Transverse colon (tissue), 4 donors: ENCODE measurements around the gene THAP4. TPM values are rescaled to one million over a fixed set of nuclear protein-coding genes. Genes with fewer than 3 reads are reported as not detected.

Source experiments
- DNase-seq: peaks from one replicate; pipeline ENCODE4 v3.0.0-alpha.2; 2019
- H3K27ac ChIP-seq, 4 donors: fragments of 200-600 bp; sonication (generic); 2 replicates each; pipeline ENCODE4 v1.5.1; 2016 to 2018; ENCODE audit warnings: inconsistent platforms in 4 of 4
- H3K27me3 ChIP-seq: fragments of 200-600 bp; sonication (generic); 2 replicates; pipeline ENCODE4 v1.5.1; 2017; ENCODE audit warnings: inconsistent platforms
- H3K36me3 ChIP-seq, 4 donors: fragments of 200-600 bp; sonication (generic); 2 replicates each; pipeline ENCODE4 v1.5.1; 2017 to 2019; ENCODE audit warnings: inconsistent platforms in 4 of 4
- H3K4me1 ChIP-seq, 4 donors: fragments of 200-600 bp; sonication (generic); 2 replicates each; pipeline ENCODE4 v1.5.1; 2017 to 2020; ENCODE audit warnings: inconsistent platforms in 4 of 4
- H3K4me3 ChIP-seq, 4 donors: fragments of 200-600 bp; sonication (generic); 1 replicate in 1 of 4; 2 replicates in 3 of 4; pipeline versions ENCODE4 v1.5.1 to v1.6.1; 2017 to 2019; ENCODE audit warnings: inconsistent platforms in 4 of 4
- H3K9me3 ChIP-seq, 2 donors: fragments of 200-600 bp; sonication (generic); 2 replicates each; pipeline ENCODE4 v1.5.1; 2017 to 2019; ENCODE audit warnings: inconsistent platforms in 2 of 2
- CTCF ChIP-seq, 5 experiments: fragments of 200-600 bp in 3 of 5; fragments of 450-650 bp in 2 of 5; sonication (generic) in 3 of 5; IDR thresholded peaks; 1 replicate in 2 of 5; 2 replicates in 3 of 5; pipeline ENCODE4 v1.5.1; 2016 to 2017; ENCODE audit warnings: antibody characterized with exemption in 5 of 5, inconsistent platforms in 3 of 5, mild to moderate bottlenecking in 2 of 5, moderate library complexity in 1 of 5
- EP300 ChIP-seq: sonication (generic); formaldehyde crosslinking; IDR thresholded peaks from one replicate; pipeline ENCODE4 v1.6.1; 2017; ENCODE audit warnings: antibody characterized with exemption, low read depth
- POLR2A ChIP-seq: fragments of 450-650 bp; IDR thresholded peaks from one replicate; pipeline ENCODE4 v1.6.1; 2016; ENCODE audit warnings: antibody characterized with exemption, mild to moderate bottlenecking, moderate library complexity
- POLR2AphosphoS5 ChIP-seq, 3 donors: sonication (generic); formaldehyde crosslinking; IDR thresholded peaks; one replicate each; pipeline ENCODE4 v1.6.1; 2016; ENCODE audit warnings: antibody characterized with exemption in 3 of 3
- WGBS, 2 donors: methylation state at CpG; one replicate each; pipeline ENCODE4 v1.1.5; 2018; ENCODE audit warnings: low coverage in 1 of 2; 5-methylcytosine and 5-hydroxymethylcytosine counted together
- in situ Hi-C, 4 donors: fragments of 200-750 bp; cut with MboI; loops; one replicate each; pipeline versions ENCODE4 v1.15.0 to v1.15.1; 2017; ENCODE audit warnings: low sequenced_read_pairs in 3 of 4, low pct_ligation_motif_present in 1 of 4, low pct_unique_long_range_greater_than_20kb in 1 of 4
- intact Hi-C: fragments of 100-400 bp; cut with DNase I; formaldehyde crosslinking; loops from one replicate; pipeline ENCODE4 v1.15.1; 2023; ENCODE audit warnings: low total_unique reads
- total RNA-seq, 4 donors: library from RNA; depleted of rRNA; stranded (reverse); fragments of >200 nt; gene quantifications; one replicate each; pipeline ENCODE4 v1.1.0, GENCODE V29; 2016

The THAP4 gene
- total RNA-seq, 4 donors from 2014 or later = 65.1 to 142 (median 82.8) TPM

GRCh38 chr2:241553981-241554380 is 83.0 kb downstream of the THAP4 start:
- in situ Hi-C loops = no loop called here

GRCh38 chr2:241553512-241553830 is 83.5 kb downstream of the THAP4 start:
- TF ChIP-seq CTCF (IDR thresholded peaks at IDR 0.05) (no peak), POLR2AphosphoS5 (IDR thresholded peaks at IDR 0.05) (no peak)
- Histone ChIP-seq H3K9me3 (peaks cover 0 to 3% of the 10 kb centered on the region in 2 donors), H3K27ac (no peak overlapping the region), H3K27me3 (peaks cover 58% of the 10 kb centered on the region), H3K4me1 (peaks cover 0 to 20% (median 12%) of the 10 kb centered on the region in 4 donors), H3K4me3 (no peak overlapping the region), H3K36me3 (no peaks in the 10 kb centered on the region)
- no peak for DNase-seq
- WGBS, 2 donors = 53 to 86% methylated on average over 4 to 12 of the region's 12 CpGs
- in situ Hi-C loops = no loop called here
- intact Hi-C loops = no loop called here

More at GRCh38 chr2:241553981-241554380, 83.0 kb downstream of the THAP4 start:
- DNase-seq = no peak
- Histone ChIP-seq H3K4me3 (no peak overlapping the region), H3K4me1 (peaks cover 0 to 22% (median 12%) of the 10 kb centered on the region in 4 donors), H3K27me3 (peaks cover 56% of the 10 kb centered on the region), H3K9me3 (peaks cover 0 to 3% of the 10 kb centered on the region in 2 donors), H3K27ac (no peak overlapping the region), H3K36me3 (no peaks in the 10 kb centered on the region)
- TF ChIP-seq EP300 (no peak), CTCF (IDR thresholded peaks at IDR 0.05) (no peak), POLR2AphosphoS5 (IDR thresholded peaks at IDR 0.05) (no peak), POLR2A (no peak)
- intact Hi-C loops = no loop called here
- 51% methylated on average over 4 of the region's 6 CpGs; no CpG with 5 or more reads in 1 of the 2 donors for WGBS, 2 donors

- Histone ChIP-seq H3K27ac (no peak overlapping the region), H3K4me3 (no peak overlapping the region), H3K27me3 (peaks cover 56% of the 10 kb centered on the region), H3K36me3 (no peaks in the 10 kb centered on the region), H3K9me3 (peaks cover 0 to 3% of the 10 kb centered on the region in 2 donors), H3K4me1 (peaks cover 0 to 17% (median 9%) of the 10 kb centered on the region in 4 donors)
- intact Hi-C loops (no loop called here), in situ Hi-C loops (no loop called here)
- TF ChIP-seq CTCF (IDR thresholded peaks at IDR 0.05) (no peak), POLR2AphosphoS5 (IDR thresholded peaks at IDR 0.05) (no peak), EP300 (no peak), POLR2A (no peak)
- 67% methylated on average over 33 of the region's 33 CpGs; no CpG with 5 or more reads in 1 of the 2 donors for WGBS, 2 donors
- DNase-seq = no peak
Measured at GRCh38 chr2:241551998-241552737, 84.8 kb downstream of the THAP4 start.

- Histone ChIP-seq H3K9me3 (no peaks in the 10 kb centered on the region), H3K27me3 (peaks cover 61% of the 10 kb centered on the region), H3K4me1 (peaks cover 0 to 17% (median 12%) of the 10 kb centered on the region in 4 donors), H3K4me3 (no peak overlapping the region), H3K36me3 (no peaks in the 10 kb centered on the region), H3K27ac (no peak overlapping the region)
- no peak for DNase-seq
- intact Hi-C loops = no loop called here
- 62% methylated on average over 12 of the region's 12 CpGs; no CpG with 5 or more reads in 1 of the 2 donors for WGBS, 2 donors
- in situ Hi-C loops = no loop called here
- TF ChIP-seq POLR2AphosphoS5 (IDR thresholded peaks at IDR 0.05) (no peak), CTCF (IDR thresholded peaks at IDR 0.05) (no peak), POLR2A (no peak), EP300 (no peak)
Measured at GRCh38 chr2:241551599-241551997, 85.4 kb downstream of the THAP4 start.
